ENCODE results near the gene DAP3.

GRCh38 chr1:155717041-155717440 lies 28.1 kb downstream of the DAP3 start:
- no peak for TF ChIP-seq POLR2A (IDR thresholded peaks at IDR 0.05)
- TF ChIP-seq CTCF (IDR thresholded peaks at IDR 0.05 in 4 of 5, conservative IDR thresholded peaks at IDR 0.05 in 1 of 5), result no peak

All from gastrocnemius medialis (tissue), 4 donors.